ENCODE data around the gene CDH4. TPM values are rescaled to one million over a fixed set of nuclear protein-coding genes. Genes with fewer than 3 reads are reported as not detected.

CDH4 gene
- polyA plus RNA-seq, 1 donor (not counting 4 experiments of a cell fraction or from before 2014, with no cell fraction given), result 2.2 TPM

GRCh38 chr20:61538183-61538942, 286.3 kb downstream of the CDH4 start:
- no peak for TF ChIP-seq CTCF (optimal IDR thresholded peaks at IDR 0.05 in 1 of 3, IDR thresholded peaks at IDR 0.05 in 1 of 3, conservative IDR thresholded peaks at IDR 0.05 in 1 of 3; ENCODE audit: extremely low read depth in 1 of 3, insufficient read depth in 2 of 3, low read length in 3 of 3)
- TF ChIP-seq EZH2 (IDR thresholded peaks at IDR 0.05; ENCODE audit: low read length), result no peak
- Histone ChIP-seq H3K9me3 (ENCODE audit: control insufficient read depth, low read depth, low read length) (no peaks in the 10 kb centered on the region), H2AFZ (ENCODE audit: control insufficient read depth, low read length) (no peak overlapping the region), H4K20me1 (ENCODE audit: control insufficient read depth, extremely low read depth, insufficient read depth, low read length) (no peaks in the 10 kb centered on the region), H3K36me3 (ENCODE audit: control insufficient read depth in 2 of 2, extremely low read depth in 1 of 2, insufficient read depth in 2 of 2, low read length in 2 of 2) (no peaks in the 10 kb centered on the region), H3K27me3 (ENCODE audit: control insufficient read depth, extremely low read depth, insufficient read depth, low read length) (no peaks in the 10 kb centered on the region), H3K9me1 (ENCODE audit: control insufficient read depth, extremely low read depth, insufficient read depth, low read length) (no peaks in the 10 kb centered on the region), H3K4me3 (ENCODE audit: control insufficient read depth in 2 of 3, extremely low read depth in 1 of 3, insufficient read depth in 2 of 3, low read depth in 1 of 3, low read length in 3 of 3) (no peak overlapping the region), H3K79me2 (ENCODE audit: control insufficient read depth, insufficient read depth, low read length) (no peaks in the 10 kb centered on the region), H3K4me1 (ENCODE audit: control insufficient read depth, extremely low read depth, insufficient read depth, low read length) (no peaks in the 10 kb centered on the region), H3K4me2 (ENCODE audit: control insufficient read depth, extremely low read depth, insufficient read depth, low read depth, low read length) (no peak overlapping the region), H3K9ac (ENCODE audit: control insufficient read depth, extremely low read depth, insufficient read depth, low read length) (no peak overlapping the region), H3K27ac (ENCODE audit: control insufficient read depth, insufficient read depth, low read length) (no peak overlapping the region)
- dilution Hi-C loops (cut with MboI; ENCODE audit: extremely low pct_ligation_motif_present, low sequenced_read_pairs), result no loop called here
- FAIRE-seq, result no peak
- no peak for DNase-seq (ENCODE audit: low read depth, low spot score)

GRCh38 chr20:61538943-61539265, 286.8 kb downstream of the CDH4 start:
- TF ChIP-seq EZH2 (IDR thresholded peaks at IDR 0.05; ENCODE audit: low read length), result no peak
- no peak for TF ChIP-seq CTCF (optimal IDR thresholded peaks at IDR 0.05 in 1 of 3, IDR thresholded peaks at IDR 0.05 in 1 of 3, conservative IDR thresholded peaks at IDR 0.05 in 1 of 3; ENCODE audit: extremely low read depth in 1 of 3, insufficient read depth in 2 of 3, low read length in 3 of 3)
- Histone ChIP-seq H3K9ac (ENCODE audit: control insufficient read depth, extremely low read depth, insufficient read depth, low read length) (no peak overlapping the region), H3K4me3 (ENCODE audit: control insufficient read depth in 2 of 3, extremely low read depth in 1 of 3, insufficient read depth in 2 of 3, low read depth in 1 of 3, low read length in 3 of 3) (no peak overlapping the region), H3K9me1 (ENCODE audit: control insufficient read depth, extremely low read depth, insufficient read depth, low read length) (no peaks in the 10 kb centered on the region), H3K27me3 (ENCODE audit: control insufficient read depth, extremely low read depth, insufficient read depth, low read length) (no peaks in the 10 kb centered on the region), H3K79me2 (ENCODE audit: control insufficient read depth, insufficient read depth, low read length) (no peaks in the 10 kb centered on the region), H2AFZ (ENCODE audit: control insufficient read depth, low read length) (no peak overlapping the region), H3K4me2 (ENCODE audit: control insufficient read depth, extremely low read depth, insufficient read depth, low read depth, low read length) (no peak overlapping the region), H3K27ac (ENCODE audit: control insufficient read depth, insufficient read depth, low read length) (no peak overlapping the region), H3K36me3 (ENCODE audit: control insufficient read depth in 2 of 2, extremely low read depth in 1 of 2, insufficient read depth in 2 of 2, low read length in 2 of 2) (no peaks in the 10 kb centered on the region), H3K4me1 (ENCODE audit: control insufficient read depth, extremely low read depth, insufficient read depth, low read length) (no peaks in the 10 kb centered on the region), H3K9me3 (ENCODE audit: control insufficient read depth, low read depth, low read length) (no peaks in the 10 kb centered on the region), H4K20me1 (ENCODE audit: control insufficient read depth, extremely low read depth, insufficient read depth, low read length) (no peaks in the 10 kb centered on the region)
- DNase-seq (ENCODE audit: low read depth, low spot score) (no peak), FAIRE-seq (no peak)
- dilution Hi-C loops (cut with MboI; ENCODE audit: extremely low pct_ligation_motif_present, low sequenced_read_pairs), result no loop called here

All from keratinocyte (primary cell).